Measurements from ENCODE around the gene NGB. TPM values are rescaled to one million over a fixed set of nuclear protein-coding genes. Genes with fewer than 3 reads are reported as not detected.

NGB gene
- total RNA-seq, 1 experiment from 2014 or later = not detected

- no peaks in the 10 kb centered on the region for H3K9me3 ChIP-seq (ENCODE audit: control insufficient read depth in 1 of 2, insufficient read depth in 1 of 2, low read depth in 1 of 2, low read length in 2 of 2)
- no TSS peak for BruUV-seq (replicated peaks)
- H3K36me3 ChIP-seq (ENCODE audit: control insufficient read depth in 1 of 2, insufficient read depth in 2 of 2, low read length in 2 of 2) = no peaks in the 10 kb centered on the region
- H4K20me1 ChIP-seq (ENCODE audit: insufficient read depth) = no peaks in the 10 kb centered on the region
- no peak for DNase-seq (ENCODE audit: low read depth, low spot score)
- no peak overlapping the region for H3K4me3 ChIP-seq (replicated peaks in 1 of 2; ENCODE audit: low read depth in 1 of 2, low read length in 2 of 2)
- intact Hi-C loops (cut with micrococcal nuclease) = no loop called here
- H3K4me2 ChIP-seq (ENCODE audit: low read length) = no peak overlapping the region
- H3K9me2 ChIP-seq (ENCODE audit: insufficient read depth) = no peaks in the 10 kb centered on the region
- no peak overlapping the region for H3K27ac ChIP-seq (ENCODE audit: low read depth, low read length)
- ChIA-PET CTCF (no interaction called here), RAD21 (ENCODE audit: low non-redundant PET in 1 of 2, low total read pairs in 2 of 2, uncharacterized antibody in 2 of 2, unreplicated experiment in 2 of 2) (no interaction called here), POLR2A (no interaction called here)
- H2AFZ ChIP-seq (ENCODE audit: low read depth, low read length, poor library complexity, severe bottlenecking) = no peak overlapping the region
- H3K27me3 ChIP-seq (ENCODE audit: insufficient read depth, low read length) = no peaks in the 10 kb centered on the region
- no peak overlapping the region for H3K9ac ChIP-seq (ENCODE audit: low read length)
- H3K79me2 ChIP-seq (ENCODE audit: insufficient read depth, low read length) = no peaks in the 10 kb centered on the region
- no peak for TF ChIP-seq REST (IDR thresholded peaks at IDR 0.05; ENCODE audit: low read depth)
- TF ChIP-seq FOSL1 (IDR thresholded peaks at IDR 0.05; ENCODE audit: low read depth) = no peak
- TF ChIP-seq, protein P1, sequence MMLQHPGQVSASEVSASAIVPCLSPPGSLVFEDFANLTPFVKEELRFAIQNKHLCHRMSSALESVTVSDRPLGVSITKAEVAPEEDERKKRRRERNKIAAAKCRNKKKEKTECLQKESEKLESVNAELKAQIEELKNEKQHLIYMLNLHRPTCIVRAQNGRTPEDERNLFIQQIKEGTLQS (IDR thresholded peaks at IDR 0.05) = no peak
- no peak for TF ChIP-seq SIN3A (IDR thresholded peaks at IDR 0.05; ENCODE audit: low read depth)
- TF ChIP-seq TCF7L2 (IDR thresholded peaks at IDR 0.05; ENCODE audit: borderline replicate concordance, extremely low read depth, insufficient read depth, insufficient read length) = no peak
- no peak for TF ChIP-seq EZH2 (IDR thresholded peaks at IDR 0.05)
- TF ChIP-seq EZH2phosphoT487 (IDR thresholded peaks at IDR 0.05; ENCODE audit: borderline replicate concordance) = no peak
- TF ChIP-seq JUND (IDR thresholded peaks at IDR 0.05) = no peak
- TF ChIP-seq YY1 (IDR thresholded peaks at IDR 0.05; ENCODE audit: extremely low read depth, insufficient replicate concordance, low read depth, low read length) = no peak
- no peak for TF ChIP-seq SRF (IDR thresholded peaks at IDR 0.05; ENCODE audit: low read depth)
- no peak for TF ChIP-seq ELF1 (IDR thresholded peaks at IDR 0.05; ENCODE audit: borderline replicate concordance, low read depth)
- no peak for TF ChIP-seq CBX3 (IDR thresholded peaks at IDR 0.05; ENCODE audit: low read depth)
- no peak for TF ChIP-seq ZNF274 (IDR thresholded peaks at IDR 0.05; ENCODE audit: low read depth, low read length)
- TF ChIP-seq CEBPB (IDR thresholded peaks at IDR 0.05; ENCODE audit: low read depth) = no peak
- no peak for TF ChIP-seq RAD21 (IDR thresholded peaks at IDR 0.05; ENCODE audit: low read depth)
- ATAC-seq = no peak
- H3K4me1 ChIP-seq (ENCODE audit: control insufficient read depth in 1 of 2, insufficient read depth in 2 of 2, low read length in 2 of 2) = no peaks in the 10 kb centered on the region
These were observed 2.9 kb downstream of the NGB start for GRCh38 chr14:77267937-77268699.

Measured in HCT116 (cell line).